ENCODE data around the gene CORO2B. TPM values are rescaled to one million over a fixed set of nuclear protein-coding genes. Genes with fewer than 3 reads are reported as not detected.

CORO2B gene
- total and polyA plus RNA-seq, 2 experiments from 2014 or later, result 1.6 to 4.6 TPM

DNA sequence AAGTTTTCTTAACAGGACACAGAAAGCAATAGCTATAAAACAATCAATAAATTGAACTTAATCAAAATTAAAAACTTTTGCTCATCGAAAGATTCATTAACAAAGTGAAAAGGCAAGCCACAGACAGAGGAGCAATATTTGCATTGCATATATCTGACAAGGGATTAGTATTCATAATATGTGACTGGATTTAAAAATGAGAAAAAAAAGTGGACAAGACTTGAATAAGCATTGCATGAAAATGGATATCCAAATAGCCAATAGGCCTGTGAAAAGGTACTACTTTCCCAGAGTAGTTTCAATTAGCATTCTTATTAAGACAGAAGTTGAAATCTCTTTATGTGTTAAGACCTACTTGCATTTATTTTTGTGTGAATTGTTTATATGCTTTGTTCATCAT is 84.7 kb downstream of the CORO2B start:
- no peak overlapping the region for H3K4me3 Mint-ChIP-seq
- no peak overlapping the region for H3K4me3 ChIP-seq
- H3K4me1 ChIP-seq (ENCODE audit: insufficient read depth), result peaks cover 14% of the 10 kb centered on the region
- DNase-seq (ENCODE audit: low spot score) (no peak), ATAC-seq (no peak)
- peaks cover 6% of the 10 kb centered on the region; the same call in 1 of the 3 replicates for H3K36me3 Mint-ChIP-seq (ENCODE audit: low read depth)
- H3K27me3 ChIP-seq (ENCODE audit: insufficient read depth), result no peaks in the 10 kb centered on the region
- TF ChIP-seq, protein P1, sequence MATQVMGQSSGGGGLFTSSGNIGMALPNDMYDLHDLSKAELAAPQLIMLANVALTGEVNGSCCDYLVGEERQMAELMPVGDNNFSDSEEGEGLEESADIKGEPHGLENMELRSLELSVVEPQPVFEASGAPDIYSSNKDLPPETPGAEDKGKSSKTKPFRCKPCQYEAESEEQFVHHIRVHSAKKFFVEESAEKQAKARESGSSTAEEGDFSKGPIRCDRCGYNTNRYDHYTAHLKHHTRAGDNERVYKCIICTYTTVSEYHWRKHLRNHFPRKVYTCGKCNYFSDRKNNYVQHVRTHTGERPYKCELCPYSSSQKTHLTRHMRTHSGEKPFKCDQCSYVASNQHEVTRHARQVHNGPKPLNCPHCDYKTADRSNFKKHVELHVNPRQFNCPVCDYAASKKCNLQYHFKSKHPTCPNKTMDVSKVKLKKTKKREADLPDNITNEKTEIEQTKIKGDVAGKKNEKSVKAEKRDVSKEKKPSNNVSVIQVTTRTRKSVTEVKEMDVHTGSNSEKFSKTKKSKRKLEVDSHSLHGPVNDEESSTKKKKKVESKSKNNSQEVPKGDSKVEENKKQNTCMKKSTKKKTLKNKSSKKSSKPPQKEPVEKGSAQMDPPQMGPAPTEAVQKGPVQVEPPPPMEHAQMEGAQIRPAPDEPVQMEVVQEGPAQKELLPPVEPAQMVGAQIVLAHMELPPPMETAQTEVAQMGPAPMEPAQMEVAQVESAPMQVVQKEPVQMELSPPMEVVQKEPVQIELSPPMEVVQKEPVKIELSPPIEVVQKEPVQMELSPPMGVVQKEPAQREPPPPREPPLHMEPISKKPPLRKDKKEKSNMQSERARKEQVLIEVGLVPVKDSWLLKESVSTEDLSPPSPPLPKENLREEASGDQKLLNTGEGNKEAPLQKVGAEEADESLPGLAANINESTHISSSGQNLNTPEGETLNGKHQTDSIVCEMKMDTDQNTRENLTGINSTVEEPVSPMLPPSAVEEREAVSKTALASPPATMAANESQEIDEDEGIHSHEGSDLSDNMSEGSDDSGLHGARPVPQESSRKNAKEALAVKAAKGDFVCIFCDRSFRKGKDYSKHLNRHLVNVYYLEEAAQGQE (IDR thresholded peaks at IDR 0.05; ENCODE audit: unreplicated experiment), result no peak
- TF ChIP-seq STAT1 (IDR thresholded peaks at IDR 0.05; ENCODE audit: unreplicated experiment) (no peak), ETS1 (IDR thresholded peaks at IDR 0.05) (no peak), EZH2phosphoT487 (IDR thresholded peaks at IDR 0.05; ENCODE audit: unreplicated experiment) (no peak), JUNB (IDR thresholded peaks at IDR 0.05; ENCODE audit: unreplicated experiment) (no peak), ZNF114 (CRISPR knock-in tag; IDR thresholded peaks at IDR 0.05) (no peak), CREB1 (CRISPR knock-in tag; IDR thresholded peaks at IDR 0.05; ENCODE audit: low read depth) (no peak), EZH2 (IDR thresholded peaks at IDR 0.05; ENCODE audit: low read depth, unreplicated experiment) (no peak), NANOG (IDR thresholded peaks at IDR 0.05; ENCODE audit: borderline replicate concordance) (no peak)
- TF ChIP-seq, protein P2, sequence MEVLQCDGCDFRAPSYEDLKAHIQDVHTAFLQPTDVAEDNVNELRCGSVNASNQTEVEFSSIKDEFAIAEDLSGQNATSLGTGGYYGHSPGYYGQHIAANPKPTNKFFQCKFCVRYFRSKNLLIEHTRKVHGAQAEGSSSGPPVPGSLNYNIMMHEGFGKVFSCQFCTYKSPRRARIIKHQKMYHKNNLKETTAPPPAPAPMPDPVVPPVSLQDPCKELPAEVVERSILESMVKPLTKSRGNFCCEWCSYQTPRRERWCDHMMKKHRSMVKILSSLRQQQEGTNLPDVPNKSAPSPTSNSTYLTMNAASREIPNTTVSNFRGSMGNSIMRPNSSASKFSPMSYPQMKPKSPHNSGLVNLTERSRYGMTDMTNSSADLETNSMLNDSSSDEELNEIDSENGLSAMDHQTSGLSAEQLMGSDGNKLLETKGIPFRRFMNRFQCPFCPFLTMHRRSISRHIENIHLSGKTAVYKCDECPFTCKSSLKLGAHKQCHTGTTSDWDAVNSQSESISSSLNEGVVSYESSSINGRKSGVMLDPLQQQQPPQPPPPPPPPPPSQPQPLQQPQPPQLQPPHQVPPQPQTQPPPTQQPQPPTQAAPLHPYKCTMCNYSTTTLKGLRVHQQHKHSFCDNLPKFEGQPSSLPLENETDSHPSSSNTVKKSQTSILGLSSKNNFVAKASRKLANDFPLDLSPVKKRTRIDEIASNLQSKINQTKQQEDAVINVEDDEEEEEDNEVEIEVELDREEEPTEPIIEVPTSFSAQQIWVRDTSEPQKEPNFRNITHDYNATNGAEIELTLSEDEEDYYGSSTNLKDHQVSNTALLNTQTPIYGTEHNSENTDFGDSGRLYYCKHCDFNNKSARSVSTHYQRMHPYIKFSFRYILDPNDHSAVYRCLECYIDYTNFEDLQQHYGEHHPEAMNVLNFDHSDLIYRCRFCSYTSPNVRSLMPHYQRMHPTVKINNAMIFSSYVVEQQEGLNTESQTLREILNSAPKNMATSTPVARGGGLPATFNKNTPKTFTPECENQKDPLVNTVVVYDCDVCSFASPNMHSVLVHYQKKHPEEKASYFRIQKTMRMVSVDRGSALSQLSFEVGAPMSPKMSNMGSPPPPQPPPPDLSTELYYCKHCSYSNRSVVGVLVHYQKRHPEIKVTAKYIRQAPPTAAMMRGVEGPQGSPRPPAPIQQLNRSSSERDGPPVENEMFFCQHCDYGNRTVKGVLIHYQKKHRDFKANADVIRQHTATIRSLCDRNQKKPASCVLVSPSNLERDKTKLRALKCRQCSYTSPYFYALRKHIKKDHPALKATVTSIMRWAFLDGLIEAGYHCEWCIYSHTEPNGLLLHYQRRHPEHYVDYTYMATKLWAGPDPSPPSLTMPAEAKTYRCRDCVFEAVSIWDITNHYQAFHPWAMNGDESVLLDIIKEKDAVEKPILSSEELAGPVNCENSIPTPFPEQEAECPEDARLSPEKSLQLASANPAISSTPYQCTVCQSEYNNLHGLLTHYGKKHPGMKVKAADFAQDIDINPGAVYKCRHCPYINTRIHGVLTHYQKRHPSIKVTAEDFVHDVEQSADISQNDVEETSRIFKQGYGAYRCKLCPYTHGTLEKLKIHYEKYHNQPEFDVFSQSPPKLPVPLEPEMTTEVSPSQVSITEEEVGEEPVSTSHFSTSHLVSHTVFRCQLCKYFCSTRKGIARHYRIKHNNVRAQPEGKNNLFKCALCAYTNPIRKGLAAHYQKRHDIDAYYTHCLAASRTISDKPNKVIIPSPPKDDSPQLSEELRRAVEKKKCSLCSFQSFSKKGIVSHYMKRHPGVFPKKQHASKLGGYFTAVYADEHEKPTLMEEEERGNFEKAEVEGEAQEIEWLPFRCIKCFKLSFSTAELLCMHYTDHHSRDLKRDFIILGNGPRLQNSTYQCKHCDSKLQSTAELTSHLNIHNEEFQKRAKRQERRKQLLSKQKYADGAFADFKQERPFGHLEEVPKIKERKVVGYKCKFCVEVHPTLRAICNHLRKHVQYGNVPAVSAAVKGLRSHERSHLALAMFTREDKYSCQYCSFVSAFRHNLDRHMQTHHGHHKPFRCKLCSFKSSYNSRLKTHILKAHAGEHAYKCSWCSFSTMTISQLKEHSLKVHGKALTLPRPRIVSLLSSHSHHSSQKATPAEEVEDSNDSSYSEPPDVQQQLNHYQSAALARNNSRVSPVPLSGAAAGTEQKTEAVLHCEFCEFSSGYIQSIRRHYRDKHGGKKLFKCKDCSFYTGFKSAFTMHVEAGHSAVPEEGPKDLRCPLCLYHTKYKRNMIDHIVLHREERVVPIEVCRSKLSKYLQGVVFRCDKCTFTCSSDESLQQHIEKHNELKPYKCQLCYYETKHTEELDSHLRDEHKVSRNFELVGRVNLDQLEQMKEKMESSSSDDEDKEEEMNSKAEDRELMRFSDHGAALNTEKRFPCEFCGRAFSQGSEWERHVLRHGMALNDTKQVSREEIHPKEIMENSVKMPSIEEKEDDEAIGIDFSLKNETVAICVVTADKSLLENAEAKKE (CRISPR knock-in tag; IDR thresholded peaks at IDR 0.05), result no peak
- H4K20me1 ChIP-seq (replicated peaks; ENCODE audit: insufficient read depth), result no peaks in the 10 kb centered on the region
- no peaks in the 10 kb centered on the region for H3K36me3 ChIP-seq (ENCODE audit: insufficient read depth)
- H2AFZ ChIP-seq, result no peak overlapping the region
- no peak overlapping the region for H3K4me2 ChIP-seq
- H3K79me2 ChIP-seq (replicated peaks; ENCODE audit: insufficient read depth), result no peaks in the 10 kb centered on the region
- peaks cover 22% of the 10 kb centered on the region for H3K4me1 Mint-ChIP-seq
- peaks cover 8% of the 10 kb centered on the region; the same call in 2 of the 3 replicates for H3K9me3 Mint-ChIP-seq
- H3F3A ChIP-seq (replicated peaks; ENCODE audit: low read depth), result no peaks in the 10 kb centered on the region
- no peaks in the 10 kb centered on the region for H3K9me2 ChIP-seq (ENCODE audit: insufficient read depth)
- H3K27me3 Mint-ChIP-seq (ENCODE audit: insufficient read depth, low read depth, poor library complexity), result peaks cover 16% of the 10 kb centered on the region
- no peak overlapping the region for H3K27ac Mint-ChIP-seq
- no peak overlapping the region for H3K27ac ChIP-seq (ENCODE audit: low read depth)

All from GM23338 (cell line).